ENCODE results near the gene F7. TPM values are rescaled to one million over a fixed set of nuclear protein-coding genes. Genes with fewer than 3 reads are reported as not detected.
A peak's percentile ranks its signal among the peaks of the same experiment; 100 is the strongest.

The F7 gene
- total and polyA plus RNA-seq, 2 of the 4 experiments (the other 2 are of a cell fraction), result under 0.01 to 0.07 TPM

- Histone ChIP-seq H3K4me2 (ENCODE audit: low read depth, low read length) (peak overlapping the region; percentile 70), H3K27ac (ENCODE audit: insufficient read depth, low read length) (peak overlapping the region; percentile 68), H3K14ac (replicated peaks; ENCODE audit: low read depth, low read length) (peak overlapping the region; percentile 91), H2AK5ac (ENCODE audit: low read depth, low read length) (peak overlapping the region; percentile 81), H3K27me3 (ENCODE audit: control insufficient read depth, insufficient read depth, low read length) (no peaks in the 10 kb centered on the region), H3K56ac (ENCODE audit: extremely low read depth, insufficient read depth, low read length) (peak overlapping the region; percentile 36), H3K18ac (ENCODE audit: low read depth, low read length) (peak overlapping the region; percentile 70), H4K8ac (ENCODE audit: low read depth in 2 of 2, low read length in 2 of 2) (peak overlapping the region; percentile 94 to 98), H3K9me1 (ENCODE audit: insufficient read depth, low read length) (peaks cover 5% of the 10 kb centered on the region; the same call in 1 of the 2 replicates), H3K79me1 (ENCODE audit: low read depth in 1 of 2, low read length in 2 of 2) (no peaks in the 10 kb centered on the region), H3K4me3 (ENCODE audit: insufficient read depth, low read depth, low read length) (peak overlapping the region; percentile 38), H3K36me3 (ENCODE audit: control insufficient read depth, insufficient read depth, low read length) (no peaks in the 10 kb centered on the region), H2AK9ac (replicated peaks; ENCODE audit: low read depth, low read length, poor library complexity) (peak overlapping the region; percentile 21), H2AFZ (replicated peaks; ENCODE audit: low read length, poor library complexity) (peak overlapping the region; percentile 81), H3K4ac (ENCODE audit: low read depth, low read length) (peak overlapping the region; percentile 77), H2BK5ac (ENCODE audit: low read depth, low read length, poor library complexity, severe bottlenecking) (peak overlapping the region; percentile 56), H4K91ac (ENCODE audit: insufficient read depth, low read depth, low read length) (peak overlapping the region; percentile 74), H4K20me1 (ENCODE audit: insufficient read depth, low read length) (no peaks in the 10 kb centered on the region), H3K23ac (ENCODE audit: low read depth, low read length) (peak overlapping the region; percentile 81), H3K9me3 (ENCODE audit: control insufficient read depth, insufficient read depth, low read length) (no peaks in the 10 kb centered on the region), H3K4me1 (ENCODE audit: control insufficient read depth, insufficient read depth, low read length) (peaks cover 11% of the 10 kb centered on the region), H2BK20ac (ENCODE audit: low read depth, low read length) (peak overlapping the region; percentile 27; the same call in 1 of the 2 replicates), H3K9ac (ENCODE audit: low read depth, low read length) (peak overlapping the region; percentile 59), H2BK120ac (ENCODE audit: low read depth, low read length) (peak overlapping the region; percentile 71), H2BK15ac (ENCODE audit: low read depth, low read length) (peak overlapping the region; percentile 80; the same call in 2 of the 3 replicates), H4K5ac (ENCODE audit: low read depth, low read length) (peak overlapping the region; percentile 92)
- dilution Hi-C loops (cut with HindIII; ENCODE audit: low sequenced_read_pairs, unreplicated experiment) (no loop called here), in situ Hi-C loops (cut with MboI; ENCODE audit: low sequenced_read_pairs) (no loop called here), intact Hi-C loops (cut with micrococcal nuclease) (loop anchor here (2.0 kb wide), 1 partner anchor 57 kb away; no protein-coding TSS in a partner anchor)
- POLR2A ChIA-PET (ENCODE audit: unreplicated experiment), result interaction anchor here (0.6 kb wide), 1 partner anchor 252 kb away, joined by 3 read pairs; no protein-coding TSS in a partner anchor
- WGBS, 2 experiments (ENCODE audit: extremely low coverage in 2 of 2, insufficient read length in 1 of 2), result 42% methylated on average over 2 of the region's 76 CpGs; no CpG with 5 or more reads in 1 of the 2 experiments
- no TSS peak for BruUV-seq (replicated peaks)
- ATAC-seq (ENCODE audit: low read depth) (peak; percentile 80), DNase-seq (peak; percentile 51)
- CTCF ChIA-PET, result no interaction called here
- TF ChIP-seq MAZ (IDR thresholded peaks at IDR 0.05; ENCODE audit: borderline replicate concordance, low read depth, low read length) (peak; percentile 45; the same call in 1 of the 2 replicates), ELK1 (IDR thresholded peaks at IDR 0.05; ENCODE audit: borderline replicate concordance, low read depth, low read length) (no peak), MXI1 (IDR thresholded peaks at IDR 0.05; ENCODE audit: borderline replicate concordance, low read depth, low read length) (peak; percentile 41; the same call in 1 of the 2 replicates), MAFK (IDR thresholded peaks at IDR 0.05; ENCODE audit: low read depth, low read length) (no peak), RFX5 (IDR thresholded peaks at IDR 0.05; ENCODE audit: low read depth, low read length) (no peak), USF2 (IDR thresholded peaks at IDR 0.05; ENCODE audit: low read depth, low read length) (peak; percentile 91), BHLHE40 (IDR thresholded peaks at IDR 0.05; ENCODE audit: low read depth, low read length) (peak; percentile 84), POLR2A (IDR thresholded peaks at IDR 0.05; ENCODE audit: low read depth, low read length) (peak; percentile 46; the same call in 1 of the 2 replicates), CTCF (conservative IDR thresholded peaks at IDR 0.05; ENCODE audit: low read depth, low read length) (no peak), CHD1 (IDR thresholded peaks at IDR 0.05; ENCODE audit: low read depth, low read length) (no peak), SMC3 (IDR thresholded peaks at IDR 0.05; ENCODE audit: low read depth, low read length) (no peak)
Measured at GRCh38 chr13:113153810-113154748, 48.5 kb downstream of the F7 start.
